Neural cell (in vitro differentiated cells): ENCODE results near the gene PSMD4.

Experiments
- CTCF ChIP-seq: fragments of 450-650 bp; IDR thresholded peaks from 2 replicates; pipeline ENCODE4 v1.5.1; 2014; ENCODE audit warnings: antibody characterized with exemption, mild to moderate bottlenecking, moderate library complexity; ENCODE audit not compliant: poor library complexity, severe bottlenecking
- EP300 ChIP-seq: fragments of 450-650 bp; conservative IDR thresholded peaks from 2 replicates; pipeline ENCODE4 v1.6.1; 2014; ENCODE audit warnings: antibody characterized with exemption, mild to moderate bottlenecking, moderate library complexity; ENCODE audit not compliant: poor library complexity, severe bottlenecking
- EZH2 ChIP-seq: fragments of 200-600, 300-800 bp; shearing (Covaris generic), sonication (generic); IDR thresholded peaks from 2 replicates; pipeline ENCODE4 v1.6.1; 2014; ENCODE audit warnings: antibody characterized with exemption, low read length, borderline replicate concordance, mild to moderate bottlenecking; ENCODE audit not compliant: insufficient read depth, poor library complexity, severe bottlenecking
- POLR2AphosphoS5 ChIP-seq: IDR thresholded peaks from 2 replicates; pipeline ENCODE4 v1.6.1; 2012
- RAD21 ChIP-seq: fragments of 450-650 bp; conservative IDR thresholded peaks from 2 replicates; pipeline ENCODE4 v1.6.1; 2014; ENCODE audit warnings: antibody characterized with exemption, mild to moderate bottlenecking, moderate library complexity
- SMC3 ChIP-seq: fragments of 450-650 bp; conservative IDR thresholded peaks from 2 replicates; pipeline ENCODE4 v1.6.1; 2014; ENCODE audit warnings: antibody characterized with exemption, mild to moderate bottlenecking, moderate library complexity; ENCODE audit not compliant: poor library complexity
- TAF1 ChIP-seq: IDR thresholded peaks from 2 replicates; pipeline ENCODE4 v1.6.1; 2012; ENCODE audit warnings: low read depth

GRCh38 chr1:151238467-151238739 lies 16.1 kb upstream of the PSMD4 start:
- TF ChIP-seq CTCF = no peak
- TF ChIP-seq EP300 = no peak
- TF ChIP-seq TAF1 = no peak
- TF ChIP-seq RAD21 = no peak
- TF ChIP-seq EZH2 = no peak
- TF ChIP-seq POLR2AphosphoS5 = no peak
- TF ChIP-seq SMC3 = no peak
